HEK293 (cell line): ENCODE measurements around the gene LCE3C.

ENCODE experiments used
- CTCF ChIA-PET: fragments of 350-600 bp; formaldehyde crosslinking; extraction: SDS; loops from one replicate; lab custom pipeline; 2021; ENCODE audit warnings: antibody characterized with exemption; lab: Yijun Ruan, JAX
- POLR2A ChIA-PET: fragments of 300-600 bp; formaldehyde crosslinking; extraction: SDS; loops from one replicate; lab custom pipeline; 2020; ENCODE audit warnings: antibody characterized with exemption, inconsistent platforms; lab: Yijun Ruan, JAX
- H3K27ac ChIP-seq: fragments of 200-500 bp; sonication (Bioruptor generic); 2 replicates; pipeline ENCODE4 v1.5.1; 2014; ENCODE audit warnings: low read depth, low read length, control low read depth, inconsistent platforms; ENCODE audit errors: extremely low read depth
- H3K36me3 ChIP-seq, 2 experiments: fragments of 200-500 bp in 1 of 2; sonication (Bioruptor generic) in 1 of 2; 1 replicate in 1 of 2; 2 replicates in 1 of 2; pipeline ENCODE4 v1.5.1; 2014 to 2017; ENCODE audit warnings: inconsistent platforms in 2 of 2, low read length in 2 of 2; ENCODE audit not compliant: control insufficient read depth in 2 of 2, insufficient read depth in 1 of 2
- H3K4me1 ChIP-seq: fragments of 200-500 bp; sonication (Bioruptor generic); 2 replicates; pipeline ENCODE4 v1.5.1; 2014; ENCODE audit warnings: mild to moderate bottlenecking, low read length, inconsistent platforms; ENCODE audit not compliant: control insufficient read depth, insufficient read depth
- H3K4me3 ChIP-seq: 2 replicates; pipeline ENCODE4 v1.5.1; 2011; ENCODE audit warnings: low read depth, mild to moderate bottlenecking, control low read depth, low read length, moderate library complexity
- H3K9me3 ChIP-seq: fragments of 200-500 bp; sonication (Bioruptor generic); 2 replicates; pipeline ENCODE4 v1.5.1; 2014; ENCODE audit warnings: low read depth, low read length, inconsistent platforms; ENCODE audit not compliant: control insufficient read depth, insufficient read depth
- EGR2 ChIP-seq: fragments of 450-650 bp; formaldehyde crosslinking; IDR thresholded peaks from 2 replicates; pipeline ENCODE4 v1.5.1; 2016; ENCODE audit warnings: low read depth, missing biosample characterization, missing genetic modification characterization
- GFI1B ChIP-seq: fragments of 450-650 bp; formaldehyde crosslinking; IDR thresholded peaks from 2 replicates; pipeline ENCODE4 v1.5.1; 2016; ENCODE audit warnings: missing biosample characterization, missing genetic modification characterization
- OSR2 ChIP-seq: fragments of 450-650 bp; formaldehyde crosslinking; IDR thresholded peaks from 2 replicates; pipeline ENCODE4 v1.5.1; 2016; ENCODE audit warnings: missing biosample characterization, missing genetic modification characterization
- PBX3 ChIP-seq: sonication (generic); formaldehyde crosslinking; IDR thresholded peaks from 2 replicates; pipeline ENCODE4 v1.8.1; 2022; ENCODE audit warnings: mild to moderate bottlenecking, moderate library complexity, missing genetic modification reagents
- PRDM1 ChIP-seq: fragments of 450-650 bp; formaldehyde crosslinking; IDR thresholded peaks from 2 replicates; pipeline ENCODE4; 2016; ENCODE audit warnings: missing biosample characterization, missing genetic modification characterization
- SP2 ChIP-seq: fragments of 450-650 bp; formaldehyde crosslinking; IDR thresholded peaks from 2 replicates; pipeline ENCODE4 v1.5.1; 2016; ENCODE audit warnings: missing biosample characterization, missing genetic modification characterization
- YY2 ChIP-seq: fragments of 450-650 bp; formaldehyde crosslinking; IDR thresholded peaks from 2 replicates; pipeline ENCODE4 v1.5.1; 2016; ENCODE audit warnings: missing biosample characterization, missing genetic modification characterization
- ZBTB11 ChIP-seq: fragments of 450-650 bp; formaldehyde crosslinking; conservative IDR thresholded peaks from 2 replicates; pipeline ENCODE4 v1.5.1; 2016; ENCODE audit warnings: low read depth, missing biosample characterization, missing genetic modification characterization
- ZBTB7A ChIP-seq: fragments of 450-650 bp; formaldehyde crosslinking; IDR thresholded peaks from 2 replicates; pipeline ENCODE4 v1.5.1; 2016; ENCODE audit warnings: low read depth, missing biosample characterization, missing genetic modification characterization
- ZNF121 ChIP-seq: fragments of 450-650 bp; formaldehyde crosslinking; IDR thresholded peaks from 2 replicates; pipeline ENCODE4 v1.5.1; 2016; ENCODE audit warnings: missing biosample characterization, missing genetic modification characterization
- ZNF132 ChIP-seq: fragments of 450-650 bp; formaldehyde crosslinking; IDR thresholded peaks from 2 replicates; pipeline ENCODE4 v1.5.1; 2017; ENCODE audit warnings: missing biosample characterization, missing genetic modification characterization, borderline replicate concordance
- ZNF157 ChIP-seq: fragments of 450-650 bp; formaldehyde crosslinking; IDR thresholded peaks from 2 replicates; pipeline ENCODE4 v1.5.1; 2016; ENCODE audit warnings: missing biosample characterization, missing genetic modification characterization
- ZNF223 ChIP-seq: fragments of 450-650 bp; formaldehyde crosslinking; IDR thresholded peaks from 2 replicates; pipeline ENCODE4 v1.5.1; 2016; ENCODE audit warnings: missing biosample characterization, missing genetic modification characterization
- ZNF24 ChIP-seq: fragments of 450-650 bp; formaldehyde crosslinking; IDR thresholded peaks from 2 replicates; pipeline ENCODE4 v1.5.1; 2016; ENCODE audit warnings: missing biosample characterization, missing genetic modification characterization
- ZNF324 ChIP-seq: fragments of 450-650 bp; formaldehyde crosslinking; IDR thresholded peaks from 2 replicates; pipeline ENCODE4 v1.5.1; 2016; ENCODE audit warnings: missing biosample characterization, missing genetic modification characterization
- ZNF366 ChIP-seq: fragments of 450-650 bp; formaldehyde crosslinking; conservative IDR thresholded peaks from 2 replicates; pipeline ENCODE4 v1.5.1; 2016; ENCODE audit warnings: missing biosample characterization, missing genetic modification characterization
- ZNF514 ChIP-seq: fragments of 450-650 bp; formaldehyde crosslinking; IDR thresholded peaks from 2 replicates; pipeline ENCODE4 v1.5.1; 2016; ENCODE audit warnings: missing biosample characterization, missing genetic modification characterization
- ZNF639 ChIP-seq: fragments of 450-650 bp; formaldehyde crosslinking; IDR thresholded peaks from 2 replicates; pipeline ENCODE4 v1.5.1; 2016; ENCODE audit warnings: missing biosample characterization, missing genetic modification characterization
- ZNF677 ChIP-seq: fragments of 450-650 bp; IDR thresholded peaks from 2 replicates; pipeline ENCODE4 v1.5.0; 2018; ENCODE audit warnings: missing biosample characterization, mild to moderate bottlenecking, missing genetic modification characterization, moderate library complexity
- ZNF768 ChIP-seq: fragments of 450-650 bp; formaldehyde crosslinking; IDR thresholded peaks from 2 replicates; pipeline ENCODE4 v1.5.1; 2018; ENCODE audit warnings: missing biosample characterization, mild to moderate bottlenecking, missing genetic modification characterization
- ZNF830 ChIP-seq: fragments of 450-650 bp; IDR thresholded peaks from 2 replicates; pipeline ENCODE4 v1.5.0; 2018; ENCODE audit warnings: missing biosample characterization, missing genetic modification characterization, low read depth, mild to moderate bottlenecking, moderate library complexity
- ZSCAN23 ChIP-seq: fragments of 450-650 bp; formaldehyde crosslinking; IDR thresholded peaks from 2 replicates; pipeline ENCODE4 v1.5.1; 2016; ENCODE audit warnings: missing biosample characterization, missing genetic modification characterization
- ZSCAN30 ChIP-seq: fragments of 450-650 bp; IDR thresholded peaks from 2 replicates; pipeline ENCODE4 v1.5.1; 2018; ENCODE audit warnings: missing biosample characterization, mild to moderate bottlenecking, missing genetic modification characterization, moderate library complexity

The LCE3C gene

GRCh38 chr1:152645146-152645545 is 45.1 kb downstream of the LCE3C start:
- ChIA-PET CTCF (interaction anchor here (1.2 kb wide), 1 partner anchor 584 kb away, joined by 3 read pairs; no protein-coding TSS in a partner anchor), POLR2A (no interaction called here)
- no peak overlapping the region for H3K4me3 ChIP-seq
- H3K4me1 ChIP-seq: no peaks in the 10 kb centered on the region
- no peaks in the 10 kb centered on the region for H3K9me3 ChIP-seq
- no peaks in the 10 kb centered on the region for H3K36me3 ChIP-seq
- TF ChIP-seq ZNF132: no peak
- no peak for TF ChIP-seq OSR2 (tag by site-specific recombination)
- TF ChIP-seq ZNF157 (tag by site-specific recombination): no peak
- TF ChIP-seq ZNF514 (tag by site-specific recombination): no peak
- TF ChIP-seq ZBTB11 (tag by site-specific recombination): no peak
- no peak for TF ChIP-seq ZSCAN30
- no peak for TF ChIP-seq ZNF24 (tag by site-specific recombination)
- no peak for TF ChIP-seq GFI1B
- no peak overlapping the region for H3K27ac ChIP-seq

GRCh38 chr1:152646656-152647055 is 46.6 kb downstream of the LCE3C start:
- POLR2A ChIA-PET: no interaction called here
- H3K9me3 ChIP-seq: no peaks in the 10 kb centered on the region

More at GRCh38 chr1:152646656-152647055, 46.6 kb downstream of the LCE3C start:
- Histone ChIP-seq H3K4me3 (no peak overlapping the region), H3K36me3 (no peaks in the 10 kb centered on the region), H3K27ac (no peak overlapping the region), H3K4me1 (no peaks in the 10 kb centered on the region)
- TF ChIP-seq EGR2 (tag by site-specific recombination) (no peak), SP2 (tag by site-specific recombination) (no peak), ZNF223 (tag by site-specific recombination) (no peak), YY2 (no peak), ZBTB7A (tag by site-specific recombination) (no peak), ZNF768 (tag by site-specific recombination) (no peak), ZNF677 (tag by site-specific recombination) (no peak), ZNF639 (tag by site-specific recombination) (no peak), PRDM1 (tag by site-specific recombination) (no peak), ZNF366 (tag by site-specific recombination) (no peak), ZNF24 (tag by site-specific recombination) (no peak), ZNF121 (tag by site-specific recombination) (no peak), PBX3 (CRISPR knock-in tag) (no peak), ZSCAN23 (tag by site-specific recombination) (no peak), ZNF830 (tag by site-specific recombination) (no peak), ZNF324 (tag by site-specific recombination) (no peak)
- CTCF ChIA-PET: interaction anchor here (1.2 kb wide), 2 partner anchors 89 to 546 kb away, joined by 3 to 4 read pairs; no protein-coding TSS in a partner anchor
